HuH-7.5 (cell line): ENCODE data around the gene KLK8.

Experiments used
- DNase-seq: peaks from one replicate; pipeline ENCODE4 v3.0.0; 2011; ENCODE audit warnings: low spot score

Gene KLK8, protein sequence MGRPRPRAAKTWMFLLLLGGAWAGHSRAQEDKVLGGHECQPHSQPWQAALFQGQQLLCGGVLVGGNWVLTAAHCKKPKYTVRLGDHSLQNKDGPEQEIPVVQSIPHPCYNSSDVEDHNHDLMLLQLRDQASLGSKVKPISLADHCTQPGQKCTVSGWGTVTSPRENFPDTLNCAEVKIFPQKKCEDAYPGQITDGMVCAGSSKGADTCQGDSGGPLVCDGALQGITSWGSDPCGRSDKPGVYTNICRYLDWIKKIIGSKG

DNA sequence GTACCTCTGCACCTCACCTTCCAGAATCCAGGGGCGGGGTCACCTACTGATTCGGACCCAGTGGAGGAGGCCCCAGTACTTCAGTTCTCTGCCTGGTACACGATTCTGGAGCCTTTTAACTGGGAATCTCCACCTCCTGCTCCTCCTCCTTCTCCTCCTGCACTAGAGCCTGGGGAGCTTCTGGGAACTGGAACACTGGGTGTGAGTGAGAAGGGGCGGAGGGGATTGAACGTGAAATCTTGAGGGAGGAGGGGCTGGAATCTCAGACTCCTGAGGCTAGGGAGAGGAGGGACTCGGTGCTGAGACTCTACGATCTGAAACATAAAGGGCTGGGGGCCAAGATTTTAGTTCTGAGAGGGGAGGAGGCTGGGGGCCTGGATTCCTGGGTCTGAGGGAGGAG, at the start of gene KLK8:
Gene KLK8, minus strand, starts transcription at position 90 of the 400 bp plus-strand sequence. CDS start 437 bp downstream, outside the sequence.
- no peak for DNase-seq

DNA sequence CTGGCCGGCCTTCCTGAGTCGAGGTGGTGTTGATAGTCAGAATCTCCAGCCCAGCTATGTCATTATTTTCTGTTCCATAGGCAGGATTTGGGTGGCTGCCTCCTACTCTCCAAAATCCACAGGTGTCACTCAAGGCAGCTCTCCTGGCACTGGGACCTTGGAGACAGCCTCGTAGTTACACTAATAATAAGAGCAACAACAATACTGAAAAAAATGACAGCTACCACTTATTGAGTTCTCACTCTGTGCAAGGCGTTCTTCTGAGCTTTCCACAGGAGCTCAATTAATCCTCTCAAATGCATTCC, 45.6 kb upstream of the KLK8 start:
- DNase-seq, result no peak

DNA sequence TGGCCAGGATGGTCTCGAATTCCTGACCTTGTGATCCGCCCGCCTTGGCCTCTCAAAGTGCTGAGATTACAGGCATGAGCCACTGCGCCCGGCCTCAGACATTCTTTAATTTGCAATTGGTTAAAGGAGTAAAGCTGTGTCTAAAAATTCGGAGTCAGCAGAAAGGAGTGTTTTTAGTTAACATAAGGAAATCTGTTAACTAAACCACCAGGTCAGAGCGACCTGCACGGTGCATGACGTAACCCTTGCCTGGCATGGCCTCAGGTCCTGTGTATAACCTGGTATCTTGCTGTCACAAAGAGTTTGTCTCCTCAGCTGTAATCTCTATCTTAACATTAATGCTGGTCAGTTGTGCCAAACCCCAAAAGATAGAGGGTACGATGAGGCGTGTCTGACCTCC, 42.9 kb upstream of the KLK8 start:
- DNase-seq, result no peak

DNA sequence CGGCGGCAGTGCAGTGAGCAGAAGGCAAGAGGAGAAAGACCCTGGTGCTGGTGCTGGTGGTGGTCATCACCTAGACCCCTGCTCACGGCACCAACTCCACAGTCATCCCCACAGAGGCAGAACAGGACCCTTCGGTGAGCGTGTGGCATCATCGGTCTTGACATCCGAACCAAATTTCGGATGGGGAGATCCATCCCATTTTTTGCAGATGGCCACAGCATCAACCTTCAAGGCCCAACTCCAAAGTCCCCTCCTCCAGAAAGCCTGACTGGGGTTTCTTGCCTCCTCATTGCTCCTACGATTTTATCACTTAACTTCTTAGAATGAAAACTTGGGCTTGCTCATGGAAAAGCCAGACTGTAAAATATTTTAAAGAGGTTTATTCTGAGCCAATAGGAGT, 42.1 kb upstream of the KLK8 start:
- DNase-seq, result no peak

DNA sequence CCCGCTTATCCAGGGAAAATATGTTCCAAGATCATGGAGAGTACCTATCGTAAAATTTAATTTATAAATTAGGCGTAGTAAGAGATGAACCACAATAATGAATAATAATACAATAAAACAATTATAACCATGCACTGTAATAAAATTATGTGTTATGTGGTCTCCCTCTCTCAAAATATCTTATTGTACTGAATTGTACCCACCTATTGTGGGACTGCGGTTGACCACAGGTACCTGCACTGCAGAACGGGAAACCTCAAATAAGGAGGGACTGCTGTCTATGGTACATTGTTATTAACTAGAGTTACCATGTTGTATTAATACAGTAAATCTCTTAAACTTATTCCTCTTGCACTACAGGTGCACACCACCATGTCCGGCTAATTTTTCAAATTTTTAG, 38.7 kb upstream of the KLK8 start:
- no peak for DNase-seq

DNA sequence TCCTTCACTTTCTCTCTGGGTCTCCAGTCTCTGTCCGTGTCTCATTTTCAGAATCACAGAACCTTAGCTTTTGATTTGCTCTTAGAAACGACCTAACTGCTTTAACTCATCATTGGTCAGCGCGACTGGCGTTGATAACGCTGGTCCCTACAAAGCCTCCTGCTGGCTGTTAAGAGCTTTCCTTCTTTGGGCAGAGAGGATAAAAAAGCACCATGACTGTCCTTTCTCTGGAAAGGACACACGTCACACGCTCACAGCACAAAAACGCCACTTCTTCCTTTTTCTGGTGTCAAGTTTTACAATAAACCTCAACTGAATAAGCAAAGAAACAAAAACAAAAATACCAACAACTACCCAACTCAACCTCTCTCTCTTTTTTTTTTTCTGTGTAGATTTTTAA, 35.1 kb upstream of the KLK8 start:
- DNase-seq, result no peak

DNA sequence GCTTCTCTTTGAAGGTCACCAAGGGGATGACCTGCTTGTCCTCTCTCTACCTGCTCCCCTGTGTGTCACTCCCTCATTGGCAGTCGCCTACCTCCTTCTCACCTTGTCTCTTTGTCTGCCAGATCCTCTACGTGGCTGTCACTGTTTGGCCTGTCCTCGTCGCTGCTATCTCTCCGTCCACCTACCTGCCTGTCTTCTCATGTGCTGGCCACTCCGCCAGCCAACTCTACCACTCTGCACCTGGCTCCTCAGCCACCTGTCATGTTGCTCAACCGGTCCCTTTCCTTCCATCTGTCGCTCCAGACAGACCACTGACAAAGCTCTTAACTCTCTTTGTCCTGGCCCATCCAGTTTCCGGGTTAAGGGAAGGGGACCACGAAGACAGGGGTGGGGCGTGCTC, 33.3 kb upstream of the KLK8 start, which contains the start of gene KLK12:
Gene KLK12, minus strand, starts transcription at position 299 of the 400 bp plus-strand sequence. CDS start 381 bp downstream, outside the sequence.
- DNase-seq, result no peak

DNA sequence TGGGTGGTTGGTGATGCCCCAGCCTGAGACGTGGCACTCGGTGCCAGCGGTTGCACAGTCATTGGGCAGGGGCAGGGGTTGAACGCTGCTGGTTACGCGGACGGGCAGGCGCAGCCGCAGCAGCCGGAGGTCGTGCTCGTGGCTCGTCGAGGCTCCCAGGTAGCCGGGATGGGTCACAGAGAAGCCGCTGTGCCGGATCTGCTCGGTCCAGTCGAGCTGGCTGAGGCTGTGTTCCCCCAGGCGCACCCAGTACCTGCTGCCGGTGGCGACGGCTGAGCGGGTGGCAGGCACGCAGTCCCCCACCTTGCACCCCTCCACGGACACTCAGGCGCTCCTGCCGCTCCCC, 30.4 kb upstream of the KLK8 start:
- DNase-seq, result no peak

DNA sequence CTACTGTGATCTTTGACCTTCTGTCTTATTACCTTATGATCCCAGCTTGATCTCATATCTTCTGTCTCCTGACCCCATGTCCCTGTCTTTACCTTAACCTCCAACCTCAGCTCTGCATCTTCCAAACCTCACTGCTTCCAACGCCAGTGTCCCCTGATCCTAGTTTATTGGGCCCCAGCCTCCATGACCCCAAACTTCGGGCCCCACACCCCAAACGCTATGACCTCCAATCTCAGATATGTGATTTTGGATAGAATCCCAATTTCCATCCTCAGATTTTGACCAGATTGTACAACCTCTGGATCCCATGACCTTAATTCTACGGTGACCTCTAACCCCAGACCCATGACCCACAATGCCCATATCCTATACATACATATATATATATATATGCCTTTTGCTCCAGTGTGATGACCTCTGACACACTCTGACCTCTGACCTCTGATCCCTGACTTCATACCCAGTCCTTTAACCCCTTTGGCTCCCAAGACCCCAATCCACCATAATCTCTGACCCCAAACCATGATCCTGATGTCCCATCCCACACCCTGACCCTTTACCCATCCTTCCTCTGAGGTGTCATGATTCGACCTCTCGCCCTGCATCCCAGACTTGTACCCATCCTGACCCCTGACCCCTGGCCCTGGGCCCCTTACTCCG, 29.9 kb upstream of the KLK8 start:
- DNase-seq, result no peak

DNA sequence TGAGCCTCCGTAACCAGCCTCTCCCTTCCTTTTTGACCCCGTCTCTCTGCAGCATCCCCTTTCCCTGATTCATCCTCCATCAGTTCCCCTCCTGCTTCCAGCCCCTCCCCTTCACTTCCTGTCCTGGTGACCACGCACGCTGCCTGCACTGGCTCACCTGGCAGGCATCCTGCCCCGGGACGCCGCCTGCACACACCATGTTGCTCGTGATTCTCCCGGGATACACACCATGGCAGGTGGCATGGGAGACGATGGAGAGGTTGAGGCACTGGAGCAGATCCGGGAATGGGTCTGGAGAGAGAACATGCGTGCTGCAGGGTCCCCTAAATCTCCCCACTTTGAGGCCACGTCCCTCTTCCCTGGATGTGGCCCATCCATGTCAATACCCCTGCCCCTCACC, 29.2 kb upstream of the KLK8 start:
- DNase-seq, result no peak

DNA sequence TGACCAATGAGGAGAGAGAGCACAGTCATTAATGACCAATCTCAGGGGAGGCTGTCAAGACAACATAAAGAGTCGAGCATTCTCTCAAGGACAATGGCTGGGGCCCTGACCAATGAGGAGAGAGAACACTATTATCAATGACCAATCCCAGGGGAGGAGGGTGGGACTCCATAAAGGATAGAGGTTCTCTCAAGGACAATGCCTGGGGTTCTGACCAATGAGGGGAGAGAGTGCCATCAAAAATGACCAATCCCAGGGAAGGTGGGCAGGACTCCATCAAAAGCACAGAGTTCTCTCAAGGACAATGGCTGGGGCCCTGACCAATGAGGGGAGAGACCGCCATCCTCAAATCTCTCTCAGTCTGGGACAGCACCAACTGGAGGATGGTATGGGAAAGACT, 28.3 kb upstream of the KLK8 start:
- no peak for DNase-seq

DNA sequence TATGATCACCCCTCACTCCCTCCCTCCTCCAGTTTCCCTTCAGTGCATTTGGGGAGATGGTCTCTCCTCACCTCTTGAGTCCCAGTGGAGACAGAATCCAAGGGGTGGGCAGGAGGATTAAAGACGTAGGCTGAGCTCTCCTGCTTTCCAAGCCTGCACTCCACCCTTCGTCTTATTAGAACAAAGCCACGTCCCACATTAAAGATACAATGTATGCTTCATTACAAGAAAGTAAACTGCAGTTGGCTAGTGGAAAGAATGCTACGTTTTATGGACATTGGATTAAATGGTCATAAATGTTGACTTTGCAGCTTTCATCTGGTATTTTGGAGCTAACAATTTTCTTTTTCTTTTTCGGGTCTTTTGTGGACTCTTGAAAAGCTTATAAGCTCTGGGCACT, 26.5 kb upstream of the KLK8 start:
- no peak for DNase-seq

DNA sequence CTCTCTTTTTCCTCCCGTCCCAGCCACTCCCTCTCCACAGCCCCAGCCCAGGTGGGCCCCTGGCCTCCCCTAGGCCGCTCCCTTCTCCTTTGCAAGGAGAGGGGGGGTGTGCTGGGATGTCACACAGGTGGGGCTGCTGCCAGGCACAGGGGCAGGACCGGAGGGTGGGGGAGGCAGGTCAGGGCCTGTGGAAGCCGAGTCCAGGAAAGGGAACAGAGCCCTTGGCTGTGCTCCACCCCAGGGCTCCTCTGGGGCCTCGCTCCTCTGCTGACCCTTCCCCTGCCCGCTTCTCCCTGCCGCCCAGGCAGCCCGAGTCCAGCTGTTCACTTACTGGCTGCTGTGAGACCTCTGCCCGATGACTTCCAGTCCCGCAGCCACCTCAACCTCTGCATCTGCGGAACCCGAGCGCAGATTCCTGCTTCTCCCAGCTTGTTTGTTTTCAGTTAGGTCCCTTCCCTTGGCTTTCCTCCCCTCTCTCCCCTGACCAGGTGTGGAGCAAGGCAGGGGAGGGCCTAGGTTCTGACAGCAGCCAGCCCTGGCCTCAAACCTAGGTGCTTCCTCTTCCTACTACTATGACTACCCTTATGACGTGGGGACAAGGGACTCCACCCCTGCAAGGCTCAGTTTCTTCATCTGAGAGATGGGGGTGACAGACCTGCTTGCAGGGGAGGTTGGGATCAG, 25.9 kb upstream of the KLK8 start:
- DNase-seq, result no peak

DNA sequence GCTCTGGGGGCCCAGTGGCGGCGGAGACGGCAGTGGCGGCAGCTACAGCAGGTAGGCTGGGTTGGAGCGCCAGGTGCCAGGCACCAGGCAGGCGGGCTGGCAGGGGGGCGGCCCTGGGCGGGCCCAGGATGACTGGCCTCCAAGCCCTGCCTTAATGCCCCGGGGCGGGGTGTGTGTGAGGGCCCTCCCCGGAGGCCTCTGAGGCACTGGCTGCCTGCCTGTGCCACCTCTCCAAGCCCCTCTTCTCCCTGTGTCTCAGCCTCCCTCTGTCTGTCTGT, 25.1 kb upstream of the KLK8 start, which contains the start of gene KLK11:
Gene KLK11, minus strand, starts transcription at position 63 of the 278 bp plus-strand sequence. CDS start 985 bp downstream, outside the sequence.
- no peak for DNase-seq

DNA sequence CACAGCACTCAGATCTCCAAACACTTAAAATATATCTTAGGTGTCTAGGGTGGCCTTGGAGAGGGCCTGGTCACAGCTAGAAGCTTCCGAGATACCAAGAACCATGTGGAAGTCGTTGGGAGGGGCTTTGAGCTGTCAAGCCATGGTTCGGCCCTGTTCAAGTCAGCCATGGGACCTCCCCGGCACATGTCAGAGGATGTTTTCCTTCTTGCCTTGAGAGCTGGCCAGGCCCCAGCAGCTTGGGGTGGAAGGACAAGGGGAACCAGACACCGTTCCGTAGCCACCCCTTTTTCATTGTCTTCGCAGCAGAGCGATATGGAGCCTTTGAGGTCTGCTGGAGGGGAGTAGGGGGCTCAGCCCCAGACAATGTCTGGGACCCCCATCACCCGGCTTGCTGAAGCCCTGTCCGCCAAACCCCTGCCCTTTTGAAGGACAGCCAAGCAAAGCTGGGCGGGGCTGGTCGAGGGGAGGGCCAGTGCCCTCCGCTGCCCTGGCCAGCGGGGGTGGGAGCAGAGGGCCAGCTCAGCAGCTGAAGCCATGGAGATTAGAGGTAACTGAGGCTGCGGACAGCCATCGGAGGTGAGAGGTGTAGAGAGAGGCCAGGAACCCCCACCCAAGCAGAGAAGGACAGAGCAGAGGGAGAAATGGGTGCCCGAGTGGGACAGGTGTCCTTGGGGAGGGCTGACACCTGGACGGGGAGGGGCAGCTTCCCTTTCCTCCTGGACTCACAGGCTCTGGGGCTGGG, 24.6 kb upstream of the KLK8 start:
- no peak for DNase-seq

DNA sequence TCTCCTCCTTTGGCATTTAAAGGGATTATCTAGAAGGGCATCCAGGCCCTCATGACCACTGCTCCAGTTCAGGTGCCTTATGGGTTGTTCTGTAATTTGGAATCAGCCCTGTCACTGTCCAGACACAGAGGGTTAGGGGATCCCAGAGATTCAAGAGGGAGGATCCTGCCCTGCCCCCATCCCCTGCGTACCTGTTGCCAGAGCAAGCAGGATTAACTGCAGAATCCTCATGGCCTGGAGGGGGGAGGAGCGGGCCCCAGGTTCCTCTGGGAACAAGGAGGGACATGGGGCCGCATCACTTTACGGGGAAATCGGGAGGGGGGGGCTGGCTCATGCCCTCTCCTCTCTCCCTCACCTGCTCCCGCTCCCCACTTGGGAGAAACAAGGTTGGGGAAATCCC, 24.0 kb upstream of the KLK8 start:
- DNase-seq, result no peak

DNA sequence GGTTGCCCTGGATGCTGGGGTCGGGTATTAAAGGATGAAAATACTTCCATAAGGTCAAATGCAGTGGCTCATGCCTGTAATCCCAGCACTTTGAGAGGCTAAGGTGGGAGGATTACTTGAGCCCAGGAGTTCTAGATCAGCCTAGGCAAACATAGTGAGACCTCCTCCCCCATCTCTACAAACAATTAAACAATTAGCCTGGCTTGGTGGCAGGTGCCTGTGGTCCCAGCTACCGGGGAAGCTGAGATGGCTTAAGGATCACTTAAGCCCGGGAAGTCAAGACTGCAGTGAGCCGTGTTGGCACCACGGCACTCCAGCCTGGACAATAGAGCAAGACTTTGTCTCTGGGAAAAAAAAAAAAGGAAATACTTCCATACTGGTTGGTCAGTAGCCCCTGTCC, 23.5 kb upstream of the KLK8 start:
- DNase-seq, result no peak

DNA sequence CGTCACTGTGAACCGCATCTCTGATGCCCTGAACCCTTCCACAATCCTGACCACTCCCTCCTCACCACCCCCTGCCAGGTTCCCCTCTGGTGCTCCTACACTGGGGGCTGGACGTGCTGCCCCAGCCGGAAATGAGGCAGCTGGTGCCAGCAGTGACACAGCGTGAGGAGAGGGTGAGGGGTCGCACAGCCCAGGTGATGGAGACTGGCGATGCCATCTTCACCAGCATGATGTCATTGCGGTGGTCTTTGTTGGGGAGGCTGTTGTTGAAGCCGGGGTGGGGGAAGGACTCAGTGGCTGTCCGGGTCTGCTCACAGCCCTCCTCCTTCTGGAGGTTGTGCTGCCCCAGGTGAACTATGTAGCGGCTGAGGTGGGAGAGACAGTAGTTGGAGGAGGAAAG, 22.5 kb upstream of the KLK8 start:
- DNase-seq, result no peak

DNA sequence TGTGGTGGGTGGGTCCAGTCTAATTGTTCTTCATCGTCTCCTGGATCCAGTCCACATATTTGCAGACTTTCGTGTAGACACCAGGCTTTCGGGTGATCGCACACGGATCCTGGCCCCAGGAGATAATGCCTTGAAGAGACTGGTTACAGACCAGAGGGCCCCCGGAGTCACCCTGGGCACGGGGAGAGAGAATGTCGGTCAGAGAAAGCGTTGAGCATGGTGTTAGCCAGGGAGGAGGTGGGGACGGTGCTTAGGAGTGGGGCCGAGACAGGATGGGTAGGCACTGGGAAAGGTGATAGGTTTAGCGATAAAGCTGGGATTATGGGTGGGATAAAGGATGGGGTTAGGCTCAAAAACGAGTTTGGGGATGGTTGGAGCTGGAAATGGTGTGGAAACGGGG, 21.1 kb upstream of the KLK8 start:
- DNase-seq, result no peak

DNA sequence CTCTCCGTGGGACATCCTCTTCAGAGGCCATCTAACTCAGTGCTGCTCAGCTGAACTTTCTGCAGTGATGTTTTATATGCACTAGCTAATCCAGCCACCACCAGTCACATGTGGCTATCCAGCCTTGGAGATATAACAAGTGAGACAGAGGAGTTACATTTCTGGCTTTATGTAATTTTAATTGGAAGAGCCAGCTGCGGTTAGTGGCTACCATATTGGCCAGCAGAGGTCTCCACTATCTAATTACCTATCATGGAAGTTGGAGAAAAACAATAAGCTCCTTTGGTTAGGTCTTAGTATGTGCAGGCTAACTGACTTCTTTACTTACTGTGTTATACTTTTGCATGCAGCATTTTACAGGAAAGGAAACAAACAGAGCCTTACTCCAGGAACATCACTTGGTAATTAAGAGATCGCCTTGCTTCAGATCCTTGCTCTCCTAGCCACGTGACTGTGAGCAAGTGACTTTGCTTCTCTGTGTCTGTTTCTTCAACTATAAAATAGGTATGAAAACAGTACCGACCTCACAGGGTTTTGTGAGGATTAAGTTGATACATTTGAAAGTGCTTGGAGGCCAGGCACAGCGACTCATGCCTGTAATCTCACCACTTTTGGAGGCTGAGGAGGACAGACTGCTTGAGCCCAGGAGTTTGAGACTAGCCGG, 19.7 kb upstream of the KLK8 start:
- no peak for DNase-seq

DNA sequence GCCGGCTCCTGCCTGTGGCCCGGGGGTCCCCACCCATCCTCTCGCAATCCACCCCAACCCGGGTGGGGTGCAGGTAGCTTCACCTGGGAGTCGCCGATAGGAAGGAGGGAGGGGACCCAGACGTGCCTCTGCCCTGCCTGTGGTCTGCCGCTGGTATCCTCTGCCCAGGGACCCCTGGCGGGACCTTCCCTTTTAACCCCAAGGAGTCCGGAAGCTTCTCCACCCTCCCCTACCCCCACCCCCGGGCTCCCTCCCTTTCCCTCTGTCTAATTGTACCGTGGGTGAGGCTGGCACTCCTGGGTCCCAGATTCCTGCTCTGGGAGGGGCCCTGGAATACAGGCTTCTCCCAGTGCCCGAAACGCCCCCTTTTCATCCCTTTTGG, 18.1 kb upstream of the KLK8 start, which contains the start of gene KLK10:
Gene KLK10, minus strand, starts transcription at position 166 of the 382 bp plus-strand sequence. CDS start 579 bp downstream, outside the sequence.
- no peak for DNase-seq

DNA sequence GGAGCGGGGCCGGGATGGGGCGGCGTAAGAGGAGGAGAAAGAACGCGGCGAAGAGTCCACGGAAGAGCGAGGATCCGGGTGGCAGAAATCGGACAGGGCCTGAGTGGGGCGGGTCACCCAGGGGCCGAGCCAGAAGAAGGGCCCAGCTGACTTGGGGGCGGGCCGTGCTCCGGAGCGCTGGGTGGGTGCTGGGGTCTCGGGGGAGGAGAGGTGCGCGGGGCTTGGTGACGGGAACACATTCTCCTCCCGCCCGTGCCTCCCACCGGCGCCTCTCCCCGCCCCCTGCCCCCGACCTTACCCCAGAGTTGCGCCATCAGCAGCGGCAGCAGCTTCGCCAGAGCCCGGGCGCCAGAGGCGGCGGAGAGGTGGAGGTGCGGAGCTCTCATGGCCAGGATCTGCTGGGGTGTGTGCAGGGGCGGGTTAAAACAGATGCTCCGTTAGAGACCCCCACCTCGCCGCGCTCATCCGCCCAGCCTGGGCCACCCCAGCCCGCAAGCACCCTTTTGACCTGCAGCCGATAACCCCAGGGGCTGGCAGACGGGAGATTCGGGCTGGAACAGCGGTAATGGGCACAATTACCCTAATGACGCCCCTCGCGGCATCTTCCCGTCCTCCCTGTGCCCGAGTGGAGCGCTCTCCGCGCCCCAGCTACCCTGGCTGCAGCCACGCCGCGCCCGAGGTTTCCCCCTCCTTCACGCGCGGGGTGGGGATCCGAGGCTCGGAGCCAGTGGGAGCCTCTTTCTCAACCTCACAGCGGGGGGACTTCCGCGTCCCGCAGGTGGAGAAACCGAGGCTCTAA, 17.5 kb upstream of the KLK8 start:
- no peak for DNase-seq
